Measurements from ENCODE around the gene HMGXB4. TPM values are rescaled to one million over a fixed set of nuclear protein-coding genes. Genes with fewer than 3 reads are reported as not detected.

The HMGXB4 gene
- total RNA-seq, 1 donor from 2014 or later: 16.7 TPM

- TF ChIP-seq EZH2 (IDR thresholded peaks at IDR 0.05; ENCODE audit: insufficient read depth, low read length) (no peak), CTCF (IDR thresholded peaks at IDR 0.05; ENCODE audit: insufficient read depth, low read depth, low read length) (no peak)
- peaks cover 33% of the 10 kb centered on the region for H3K4me1 ChIP-seq (ENCODE audit: insufficient read depth, low read length)
- no peak overlapping the region for H3K27ac ChIP-seq (ENCODE audit: low read depth, low read length)
- H3K36me3 ChIP-seq (ENCODE audit: insufficient read depth, low read length): peaks cover 4% of the 10 kb centered on the region
- no peak overlapping the region for H3K4me3 Mint-ChIP-seq (ENCODE audit: unreplicated experiment)
- H3K36me3 Mint-ChIP-seq (ENCODE audit: low read depth, unreplicated experiment): peaks cover 23% of the 10 kb centered on the region
- H3K27me3 ChIP-seq (ENCODE audit: insufficient read depth, low read length): no peaks in the 10 kb centered on the region
- peaks cover 24% of the 10 kb centered on the region for H3K4me1 Mint-ChIP-seq (ENCODE audit: low read depth, unreplicated experiment)
- peak overlapping the region; percentile 69 for H3K27ac Mint-ChIP-seq (ENCODE audit: unreplicated experiment)
- H3K4me3 ChIP-seq (ENCODE audit: insufficient read depth, low read depth, low read length): no peak overlapping the region
- no peak for FAIRE-seq
- DNase-seq (ENCODE audit: low read depth): no peak
- H3K4me2 ChIP-seq (ENCODE audit: low read length): no peak overlapping the region
- peaks cover 24% of the 10 kb centered on the region for H3K79me2 ChIP-seq (ENCODE audit: insufficient read depth, low read length)
- no peak overlapping the region for H2AFZ ChIP-seq (ENCODE audit: low read depth, low read length)
- no peaks in the 10 kb centered on the region for H3K9me3 ChIP-seq (ENCODE audit: insufficient read depth, low read depth, low read length)
- no peak overlapping the region for H3K9ac ChIP-seq (ENCODE audit: low read length)
- H4K20me1 ChIP-seq (ENCODE audit: insufficient read depth, low read length): peaks cover 68% of the 10 kb centered on the region
- no peaks in the 10 kb centered on the region for H3K27me3 Mint-ChIP-seq (ENCODE audit: low read depth, unreplicated experiment)
- H3K9me3 Mint-ChIP-seq (ENCODE audit: unreplicated experiment): peaks cover 3% of the 10 kb centered on the region
Measured at GRCh38 chr22:35315855-35316745, 58.8 kb downstream of the HMGXB4 start.

DNA sequence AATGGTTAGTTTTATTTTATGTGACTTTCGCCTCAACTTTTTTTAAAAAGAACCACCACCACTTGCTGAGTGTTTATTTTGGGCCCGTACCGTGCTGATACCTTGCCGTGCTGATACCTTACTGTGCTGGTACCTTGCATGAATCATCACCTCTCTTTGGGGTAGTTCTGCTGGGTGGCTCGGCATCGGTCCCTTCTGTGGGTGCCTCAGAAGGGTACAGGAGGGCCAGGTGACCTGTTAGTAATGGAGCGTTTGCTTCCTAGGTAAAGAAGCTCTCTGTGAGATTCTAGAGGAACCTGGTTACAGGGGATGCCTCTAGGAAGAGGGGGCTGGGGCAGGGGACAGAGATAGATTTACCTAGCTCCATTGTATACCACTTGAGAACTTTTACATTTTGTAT, 59.5 kb downstream of the HMGXB4 start:
- no peak overlapping the region for H3K4me2 ChIP-seq (ENCODE audit: low read length)
- Mint-ChIP-seq H3K36me3 (ENCODE audit: low read depth, unreplicated experiment) (peaks cover 22% of the 10 kb centered on the region), H3K27ac (ENCODE audit: unreplicated experiment) (no peak overlapping the region), H3K9me3 (ENCODE audit: unreplicated experiment) (peaks cover 3% of the 10 kb centered on the region), H3K27me3 (ENCODE audit: low read depth, unreplicated experiment) (peaks cover 1% of the 10 kb centered on the region), H3K4me3 (ENCODE audit: unreplicated experiment) (no peak overlapping the region), H3K4me1 (ENCODE audit: low read depth, unreplicated experiment) (peaks cover 22% of the 10 kb centered on the region)
- no peaks in the 10 kb centered on the region for H3K9me3 ChIP-seq (ENCODE audit: insufficient read depth, low read depth, low read length)
- no peak overlapping the region for H3K4me3 ChIP-seq (ENCODE audit: insufficient read depth, low read depth, low read length)
- H3K79me2 ChIP-seq (ENCODE audit: insufficient read depth, low read length): peaks cover 19% of the 10 kb centered on the region
- H3K9ac ChIP-seq (ENCODE audit: low read length): no peak overlapping the region
- peaks cover 4% of the 10 kb centered on the region for H3K36me3 ChIP-seq (ENCODE audit: insufficient read depth, low read length)
- no peak for DNase-seq (ENCODE audit: low read depth)
- peaks cover 28% of the 10 kb centered on the region for H3K4me1 ChIP-seq (ENCODE audit: insufficient read depth, low read length)
- no peaks in the 10 kb centered on the region for H3K27me3 ChIP-seq (ENCODE audit: insufficient read depth, low read length)
- no peak overlapping the region for H3K27ac ChIP-seq (ENCODE audit: low read depth, low read length)
- no peak overlapping the region for H2AFZ ChIP-seq (ENCODE audit: low read depth, low read length)
- peaks cover 64% of the 10 kb centered on the region for H4K20me1 ChIP-seq (ENCODE audit: insufficient read depth, low read length)
- no peak for FAIRE-seq
- TF ChIP-seq CTCF (IDR thresholded peaks at IDR 0.05; ENCODE audit: insufficient read depth, low read depth, low read length) (no peak), EZH2 (IDR thresholded peaks at IDR 0.05; ENCODE audit: insufficient read depth, low read length) (no peak)
